Retina (tissue), 1 donor: ENCODE results near the gene TLNRD1.

ENCODE experiments used
- DNase-seq: peaks from one replicate; pipeline ENCODE4 v3.0.0-alpha.2; 2016

The TLNRD1 gene

DNA sequence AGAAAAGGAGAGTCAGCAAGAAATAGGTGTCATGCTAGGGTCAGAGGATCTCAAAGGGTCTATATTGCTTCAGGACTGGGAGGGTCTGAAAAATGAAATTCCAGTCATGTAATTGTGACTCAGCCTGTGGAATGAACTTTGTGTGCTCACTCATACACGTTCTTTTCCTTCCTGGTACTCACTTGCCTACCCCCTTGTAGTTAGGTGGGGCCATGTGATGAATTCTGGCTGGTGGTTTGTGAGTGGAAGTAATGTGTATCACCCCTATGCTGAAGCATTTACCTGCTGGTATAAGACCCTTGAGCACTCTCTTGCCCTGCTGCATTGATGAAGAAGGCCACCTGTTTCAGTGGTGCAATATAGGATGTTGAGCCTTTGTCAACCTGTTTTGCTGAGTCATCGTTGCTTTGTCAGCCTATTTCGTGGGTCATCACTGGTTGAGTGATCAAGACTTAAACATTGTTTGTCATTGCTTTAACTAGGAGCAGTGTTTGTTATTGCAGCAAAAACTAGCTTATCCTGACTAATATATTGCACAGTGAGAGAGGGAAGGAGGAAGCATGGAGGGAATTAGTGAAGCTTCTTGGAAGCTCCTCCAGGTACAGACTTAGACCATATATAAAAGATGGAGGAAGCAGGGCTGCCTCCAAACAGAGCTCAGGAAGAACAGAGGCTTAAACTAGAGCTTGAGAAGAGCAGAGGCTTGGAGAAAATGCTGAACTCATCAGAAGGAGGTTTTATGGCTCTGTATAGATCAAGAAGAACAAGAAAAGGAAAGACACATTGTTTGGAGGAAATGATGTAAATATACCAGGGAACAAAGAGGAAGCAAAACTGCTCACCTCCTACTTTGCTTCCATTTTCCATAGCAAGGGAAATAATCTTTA lies 28.9 kb downstream of the TLNRD1 start:
- no peak for DNase-seq

DNA sequence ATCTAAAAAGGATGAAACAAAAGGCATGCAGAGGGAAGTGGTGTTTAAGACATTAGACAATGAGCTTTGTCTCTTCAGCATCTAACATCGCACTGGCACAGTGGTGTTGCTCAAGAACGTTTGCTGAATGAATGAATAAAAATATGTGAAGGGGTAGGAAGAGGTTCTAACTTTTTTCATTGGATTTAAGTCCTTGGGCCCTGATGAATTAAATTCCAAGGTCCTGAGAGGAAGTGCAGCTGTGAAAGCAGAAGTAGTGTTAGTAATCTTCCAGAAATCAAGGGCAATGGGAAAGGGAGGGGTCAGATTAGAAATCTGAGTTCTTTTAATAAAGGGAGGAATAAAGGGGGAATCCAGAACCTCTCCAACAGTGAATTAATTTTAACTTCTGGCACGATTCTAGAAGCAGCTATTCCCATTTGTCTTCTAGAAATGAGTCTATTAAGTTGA lies 29.6 kb downstream of the TLNRD1 start:
- no peak for DNase-seq

DNA sequence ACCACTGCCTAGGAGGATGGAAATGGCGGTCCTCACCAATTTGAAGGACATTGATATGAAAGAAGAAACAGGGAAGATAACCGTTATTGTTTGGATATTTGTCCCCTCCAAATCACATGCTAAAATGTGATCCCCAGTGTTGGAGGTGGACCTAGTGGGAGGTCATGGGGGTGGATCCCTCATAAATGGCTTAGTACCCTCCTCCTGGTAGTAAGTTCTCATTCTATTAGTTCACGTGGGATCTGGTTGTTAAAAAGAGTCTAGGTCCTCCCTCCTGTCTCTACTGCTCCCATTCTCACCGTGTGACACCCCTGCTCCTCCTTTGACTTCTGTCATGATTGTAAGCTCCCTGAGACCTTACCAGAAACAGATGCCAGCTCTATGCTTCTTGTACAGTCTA lies 30.5 kb downstream of the TLNRD1 start:
- no peak for DNase-seq

DNA sequence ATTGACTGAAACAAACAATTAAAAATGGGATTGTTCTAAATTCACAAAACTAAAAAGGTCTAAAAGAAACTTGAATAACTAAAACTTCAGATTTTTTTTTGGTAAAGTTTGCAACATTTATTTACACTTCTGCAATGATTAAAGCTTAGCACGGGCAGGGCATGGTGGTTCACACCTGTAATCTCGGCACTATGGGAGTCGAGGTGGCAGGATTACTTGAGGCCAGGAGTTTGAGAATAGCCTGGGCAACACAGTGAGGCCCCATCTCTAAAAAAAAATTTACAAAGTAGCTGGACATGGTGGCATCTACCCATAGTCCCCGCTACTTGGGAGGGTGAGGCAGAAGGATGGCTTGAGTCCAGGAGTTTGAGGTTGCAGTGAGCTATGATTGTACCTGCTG lies 31.6 kb downstream of the TLNRD1 start:
- no peak for DNase-seq

DNA sequence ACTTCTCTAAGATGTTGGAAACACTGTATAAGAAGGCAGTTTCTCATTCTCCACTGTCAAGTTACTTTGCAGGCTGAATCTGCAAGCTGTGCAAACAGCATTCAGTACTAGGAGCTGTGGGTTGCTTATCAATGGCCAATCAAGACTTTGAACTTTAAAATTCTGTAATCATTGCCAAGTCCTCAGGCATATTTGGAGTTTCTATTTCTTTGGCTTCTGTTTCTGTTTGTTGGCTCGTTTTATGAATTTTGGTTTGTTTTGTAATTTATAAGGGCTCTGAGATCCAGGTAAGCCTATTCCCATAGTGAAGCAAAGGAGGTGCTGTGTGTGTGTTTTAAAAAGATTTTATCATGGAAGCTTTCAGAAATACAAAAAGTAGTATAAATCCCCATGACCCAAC lies 32.1 kb downstream of the TLNRD1 start:
- no peak for DNase-seq

DNA sequence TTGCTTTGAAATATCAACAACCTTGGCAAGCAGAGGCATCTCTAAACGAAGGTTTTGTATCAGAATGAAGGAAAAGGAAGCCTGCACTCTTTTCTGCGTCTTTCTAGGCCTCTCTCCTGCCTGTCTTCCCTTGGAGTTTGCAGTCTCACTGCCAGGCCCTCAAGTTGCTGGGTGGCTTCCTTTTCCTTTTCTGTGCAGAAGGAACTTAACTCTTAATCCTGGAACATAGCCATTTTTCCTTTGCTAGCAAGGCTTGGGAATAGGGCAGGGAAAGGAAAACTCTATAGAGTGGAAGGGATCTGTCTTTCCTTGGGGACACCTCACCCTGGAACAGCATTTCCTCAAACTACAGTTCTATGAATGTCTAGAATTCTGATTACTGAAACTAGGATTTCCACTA lies 32.8 kb downstream of the TLNRD1 start:
- DNase-seq, result no peak

DNA sequence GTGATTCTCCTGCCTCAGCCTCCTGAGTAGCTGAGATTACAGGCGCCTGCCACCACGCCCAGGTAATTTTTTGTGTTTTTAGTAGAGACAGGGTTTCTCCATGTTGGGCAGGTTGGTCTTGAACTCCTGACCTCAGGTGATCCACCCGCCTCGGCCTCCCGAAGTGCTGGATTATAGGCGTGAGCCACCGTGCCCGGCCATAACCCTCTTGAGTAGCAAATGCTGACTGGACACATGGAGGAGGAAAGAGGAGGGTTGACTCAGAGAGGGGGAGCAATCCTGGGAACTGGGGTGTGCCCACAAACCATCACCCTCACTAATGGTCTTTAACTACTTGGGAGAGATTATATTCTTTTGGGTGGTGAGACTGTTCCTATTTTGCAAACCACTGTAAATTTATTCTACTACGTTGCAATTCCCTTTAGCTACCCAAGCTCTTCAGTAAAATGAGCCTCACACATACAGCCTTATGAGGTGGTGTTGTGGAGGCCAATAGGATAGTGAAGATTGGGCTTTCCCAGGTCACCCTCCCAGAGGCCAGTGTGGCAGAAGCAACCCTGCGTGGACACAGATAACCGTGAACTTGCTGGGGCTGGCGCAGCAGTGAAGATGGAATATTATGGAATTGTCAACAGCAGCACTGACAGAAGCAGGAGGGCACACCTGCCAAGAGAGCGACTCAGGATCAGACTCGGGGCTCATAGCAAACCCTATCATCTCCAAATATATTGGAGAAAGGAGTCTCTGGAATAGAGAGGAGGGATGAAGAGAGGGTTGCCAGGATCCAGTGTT lies 37.4 kb downstream of the TLNRD1 start:
- DNase-seq, result no peak

DNA sequence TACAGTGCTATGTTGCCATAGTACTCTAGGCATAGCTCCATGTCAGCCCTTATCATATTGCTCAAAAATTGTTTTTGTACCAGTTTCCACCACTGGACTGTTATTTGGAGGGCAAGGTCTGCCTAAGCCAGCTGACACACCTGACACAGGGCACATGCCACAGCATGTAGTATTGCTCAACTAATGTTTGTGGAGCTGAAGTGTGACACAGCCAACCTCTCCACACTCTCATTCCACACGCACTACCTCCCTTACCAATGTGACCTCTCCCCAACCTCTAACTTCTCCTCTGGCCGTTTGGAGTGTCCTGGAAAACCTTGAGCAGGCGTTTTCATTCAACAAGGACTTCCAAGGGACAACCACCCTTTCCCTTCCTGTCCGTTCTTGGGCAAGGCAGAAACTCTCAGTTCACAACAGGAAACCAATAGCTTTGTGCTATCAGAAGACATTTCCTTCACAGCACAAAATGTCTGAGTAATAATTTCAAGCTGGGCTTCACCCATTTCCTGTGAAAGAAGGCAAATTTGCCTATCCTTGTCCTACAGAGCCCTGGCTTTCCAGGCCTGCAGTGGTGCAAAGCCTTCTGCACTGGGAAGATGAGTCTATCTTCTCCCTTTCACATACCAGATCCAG lies 38.4 kb downstream of the TLNRD1 start:
- no peak for DNase-seq

DNA sequence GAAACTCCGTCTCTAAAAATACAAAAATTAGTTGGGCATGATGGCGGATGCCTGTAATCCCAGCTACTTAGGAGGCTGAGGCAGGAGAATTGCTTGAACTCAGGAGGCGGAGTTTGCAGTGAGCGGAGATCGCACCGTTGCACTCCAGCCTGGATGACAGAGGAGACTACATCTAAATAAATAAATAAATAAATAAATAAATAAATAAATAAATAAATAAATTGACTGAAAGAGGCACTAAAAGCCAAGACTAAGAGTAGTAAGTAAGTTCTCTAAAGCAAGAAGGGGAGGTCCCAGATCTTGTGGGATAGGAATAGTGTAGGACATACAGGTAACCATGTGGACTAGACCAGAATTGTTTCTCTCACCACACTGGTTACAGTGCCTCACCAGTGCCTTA lies 40.0 kb downstream of the TLNRD1 start:
- no peak for DNase-seq

DNA sequence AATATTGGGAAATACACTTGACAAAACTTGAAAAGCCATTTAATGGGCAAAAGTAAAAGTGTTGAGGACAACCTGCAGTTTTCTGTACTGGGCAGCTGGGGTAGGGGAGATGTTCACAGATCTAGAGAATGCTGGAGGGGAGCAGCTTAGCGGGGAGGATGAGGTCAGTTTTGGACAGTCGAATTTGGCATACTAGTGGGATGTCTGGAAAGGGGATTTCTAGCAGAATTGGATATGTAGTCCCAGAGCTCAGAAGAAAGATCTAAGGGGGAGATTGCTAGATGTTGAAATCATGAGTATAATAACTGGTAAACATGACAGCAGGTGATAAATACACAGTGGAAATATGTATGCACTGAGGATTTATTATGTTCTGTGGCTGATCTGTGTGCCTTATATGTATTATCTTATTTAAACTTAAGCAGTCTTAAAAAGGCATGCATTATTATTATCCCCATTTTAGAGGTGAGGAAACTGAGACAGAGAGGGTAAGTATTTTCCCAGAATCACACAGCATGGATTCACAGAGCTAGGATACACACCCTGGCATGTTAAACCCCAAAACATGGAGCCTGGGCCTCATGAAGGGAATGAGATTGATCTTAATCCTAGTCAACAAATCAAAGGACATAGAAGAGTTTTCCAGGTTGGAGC lies 42.7 kb downstream of the TLNRD1 start:
- no peak for DNase-seq

DNA sequence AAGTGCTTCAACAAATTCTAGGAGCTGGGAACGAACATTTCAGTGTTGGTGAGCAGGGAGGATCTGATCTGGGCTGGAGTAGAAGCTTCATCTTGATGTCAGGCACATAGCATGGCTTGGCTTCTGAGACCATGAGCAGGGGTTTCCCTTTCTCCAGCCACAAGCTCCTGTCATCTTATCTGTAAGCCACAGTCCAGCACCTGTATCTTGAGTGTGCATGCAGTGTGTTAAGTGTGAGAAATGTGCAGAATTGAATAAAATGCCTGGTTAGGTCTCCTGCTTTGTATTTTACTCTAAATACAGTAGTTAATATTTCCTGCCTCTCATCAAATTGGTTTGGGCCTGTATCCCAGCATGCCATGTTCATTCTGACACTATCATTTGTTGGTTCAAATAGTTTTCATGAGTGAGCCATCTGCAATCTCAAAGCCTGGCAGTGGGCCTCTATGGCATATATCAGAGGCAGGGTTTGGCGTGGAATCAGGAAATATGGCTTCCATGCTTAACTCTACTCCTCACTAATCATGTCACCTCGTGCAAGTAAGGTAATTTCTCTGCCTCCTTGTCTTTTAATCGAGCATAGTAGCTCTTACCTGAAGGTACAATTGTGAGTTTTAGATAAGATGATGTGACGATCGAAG lies 43.3 kb downstream of the TLNRD1 start:
- DNase-seq, result no peak

DNA sequence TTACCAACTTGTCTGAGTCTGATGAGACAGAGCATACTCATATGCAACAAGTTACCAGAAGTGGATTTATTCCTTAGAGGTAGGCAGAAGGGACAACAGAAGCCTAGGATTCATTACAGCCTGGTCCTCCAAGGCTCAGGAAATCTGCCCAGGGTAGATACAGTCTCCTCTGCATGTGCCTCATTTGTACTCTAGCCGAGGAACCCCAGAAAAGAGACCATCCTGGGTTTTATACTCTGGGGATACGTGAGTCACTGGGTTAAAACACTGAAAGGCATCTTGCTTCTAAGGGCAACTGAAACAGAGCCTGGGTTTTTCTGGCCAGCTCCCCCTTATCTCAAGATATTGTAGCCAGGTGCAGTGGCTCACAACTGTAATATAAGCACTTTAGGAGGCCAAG lies 45.6 kb downstream of the TLNRD1 start:
- DNase-seq, result no peak

DNA sequence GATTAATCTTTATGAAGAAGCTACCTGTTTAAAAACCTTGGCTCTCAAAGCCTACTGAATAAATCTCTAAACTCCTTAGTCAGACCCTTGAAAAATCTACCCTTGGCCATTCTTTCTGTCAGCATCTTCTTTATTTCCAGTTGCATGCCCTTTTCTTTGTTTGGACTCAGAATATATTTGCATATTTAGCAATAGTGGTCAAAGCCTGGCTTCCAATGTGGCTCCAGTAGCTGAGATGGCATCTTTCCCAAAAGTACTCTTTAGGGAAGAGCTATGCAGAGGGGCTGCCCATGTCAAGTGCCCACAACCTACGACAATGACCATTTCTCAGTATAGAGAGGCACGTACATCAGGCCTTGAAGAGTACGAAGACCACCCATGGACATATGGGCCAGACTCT lies 47.2 kb downstream of the TLNRD1 start:
- no peak for DNase-seq

DNA sequence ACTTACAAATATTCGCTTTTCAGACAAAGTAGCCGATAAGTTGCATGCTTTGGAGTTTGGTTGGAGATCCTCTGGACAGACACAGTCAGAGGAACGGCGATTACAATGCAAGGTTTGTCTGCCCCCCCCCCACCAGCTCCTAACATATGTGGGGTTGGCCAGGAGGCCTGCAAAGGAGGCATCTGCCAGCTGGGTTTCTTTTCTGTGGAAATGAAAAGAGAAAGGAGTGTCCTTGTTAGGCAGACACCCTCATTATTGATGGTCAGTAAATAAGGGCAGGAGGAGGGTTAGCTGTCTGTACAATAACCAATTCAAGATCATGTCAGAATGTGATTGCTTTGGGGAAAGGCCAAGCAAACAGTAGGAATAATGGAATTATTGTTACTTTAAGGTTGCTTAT lies 49.1 kb downstream of the TLNRD1 start:
- DNase-seq, result peak; percentile 72

DNA sequence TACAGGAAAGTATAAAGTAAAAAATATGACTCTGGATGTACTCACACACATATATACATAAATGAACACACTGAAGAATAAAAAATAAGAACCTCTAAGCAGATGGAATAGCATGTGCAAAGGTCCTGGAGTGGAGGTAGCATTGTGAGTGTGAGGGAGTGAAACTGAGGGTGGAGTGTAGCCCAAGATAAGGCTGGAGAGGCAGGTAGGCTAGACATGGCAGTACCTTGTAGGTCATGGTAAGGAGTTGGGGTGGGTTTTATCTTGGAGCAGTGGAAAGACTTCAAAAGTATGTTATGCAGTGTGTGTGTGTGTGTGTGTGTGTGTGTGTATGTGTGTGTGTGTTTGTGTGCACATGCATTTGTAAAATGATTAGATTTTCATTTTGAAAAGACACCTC lies 49.5 kb downstream of the TLNRD1 start:
- no peak for DNase-seq

DNA sequence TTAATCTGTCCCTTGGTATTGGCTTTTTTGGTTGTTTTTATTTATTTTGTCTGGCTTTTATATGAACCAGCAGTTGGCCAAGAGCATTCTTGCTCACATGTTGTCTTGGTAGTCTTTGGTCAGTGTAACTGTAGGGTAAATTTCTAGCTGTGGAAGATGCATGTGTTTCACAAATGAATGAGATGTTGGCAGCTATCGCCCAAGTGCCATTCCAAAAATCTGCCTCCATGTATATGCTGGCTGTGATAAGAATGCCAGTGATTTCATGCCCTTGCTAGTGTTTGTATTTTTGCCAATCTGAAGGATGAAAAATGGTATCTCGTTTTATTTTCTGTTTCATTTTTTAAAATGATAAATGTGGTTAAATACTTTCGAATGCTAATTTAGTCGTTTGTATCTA lies 50.1 kb downstream of the TLNRD1 start:
- DNase-seq, result no peak

DNA sequence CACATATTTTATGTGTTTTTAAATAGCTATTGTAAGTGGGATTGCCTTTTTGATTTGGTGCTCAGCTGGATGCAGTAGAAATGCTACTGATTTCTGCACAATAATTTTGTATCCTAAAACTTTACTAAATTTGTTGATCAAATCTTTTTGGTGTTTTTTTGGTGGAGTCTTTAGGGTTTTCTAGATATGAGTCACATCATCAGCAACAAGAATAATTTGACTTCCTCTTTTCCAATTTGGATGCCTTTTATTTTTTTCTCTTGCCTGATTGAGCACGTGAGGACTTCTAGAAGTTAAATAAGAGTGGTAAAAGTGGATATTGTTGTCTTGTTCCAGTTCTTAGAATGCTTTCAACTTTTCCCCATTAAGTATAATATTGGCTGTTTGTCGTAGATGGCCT lies 51.3 kb downstream of the TLNRD1 start:
- DNase-seq, result no peak

DNA sequence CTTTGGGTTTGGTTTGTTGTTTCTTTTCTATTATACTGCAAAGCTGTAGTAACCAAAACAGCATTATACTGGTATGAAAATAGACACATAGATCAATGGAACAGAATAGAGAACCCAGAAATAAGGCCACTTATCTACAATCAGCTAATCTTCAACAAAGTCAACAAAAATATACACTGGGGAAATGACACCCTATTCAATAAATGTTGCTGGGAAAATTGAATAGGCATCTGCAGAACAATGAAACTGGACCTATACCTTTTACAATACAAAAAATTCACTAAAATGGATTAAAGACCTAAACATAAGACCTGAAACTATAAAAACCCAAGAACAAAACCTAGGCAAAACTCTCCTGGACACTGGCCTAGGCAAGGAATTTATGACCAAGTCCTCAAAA lies 52.9 kb downstream of the TLNRD1 start:
- no peak for DNase-seq

DNA sequence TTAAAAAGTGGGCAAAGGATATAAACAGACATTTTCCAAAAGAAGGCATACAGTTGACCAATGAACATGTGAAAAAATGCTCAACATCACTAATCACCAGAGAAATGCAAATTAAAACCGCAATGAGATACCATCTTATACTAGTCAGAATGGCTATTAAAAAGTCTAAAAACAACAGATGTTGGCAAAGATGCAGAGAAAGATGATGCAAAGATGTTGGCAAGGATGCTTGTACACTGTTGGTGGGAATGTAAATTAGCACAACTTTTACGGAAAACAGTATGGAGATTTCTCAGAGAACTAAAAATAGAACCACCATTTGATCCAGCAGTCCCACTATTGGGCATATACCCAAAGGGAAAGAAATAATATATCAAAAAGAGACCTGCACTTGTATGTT lies 53.5 kb downstream of the TLNRD1 start:
- DNase-seq, result no peak
